Activated T-helper 9 cell treated with anti-CD3 and anti-CD28 coated beads, Interleukin-2, amount 50 U/mL, for 16 hours (primary cell): Measurements from ENCODE around the gene KNSTRN.

ENCODE experiments used
- DNase-seq: peaks from one replicate; pipeline ENCODE4 v3.0.0-alpha.2; 2020; ENCODE audit warnings: low read depth

The KNSTRN gene

GRCh38 chr15:40382580-40383456, at the start of gene KNSTRN:
TSS of gene KNSTRN (plus strand) at chr15:40382721. CDS start at chr15:40382836, 115 bp downstream.
- DNase-seq, result peak; percentile 85

- DNase-seq, result no peak
Observed at GRCh38 chr15:40333922-40334492, 48.5 kb upstream of the KNSTRN start.

- DNase-seq, result no peak
Observed at GRCh38 chr15:40334541-40334940, 48.0 kb upstream of the KNSTRN start.

DNA sequence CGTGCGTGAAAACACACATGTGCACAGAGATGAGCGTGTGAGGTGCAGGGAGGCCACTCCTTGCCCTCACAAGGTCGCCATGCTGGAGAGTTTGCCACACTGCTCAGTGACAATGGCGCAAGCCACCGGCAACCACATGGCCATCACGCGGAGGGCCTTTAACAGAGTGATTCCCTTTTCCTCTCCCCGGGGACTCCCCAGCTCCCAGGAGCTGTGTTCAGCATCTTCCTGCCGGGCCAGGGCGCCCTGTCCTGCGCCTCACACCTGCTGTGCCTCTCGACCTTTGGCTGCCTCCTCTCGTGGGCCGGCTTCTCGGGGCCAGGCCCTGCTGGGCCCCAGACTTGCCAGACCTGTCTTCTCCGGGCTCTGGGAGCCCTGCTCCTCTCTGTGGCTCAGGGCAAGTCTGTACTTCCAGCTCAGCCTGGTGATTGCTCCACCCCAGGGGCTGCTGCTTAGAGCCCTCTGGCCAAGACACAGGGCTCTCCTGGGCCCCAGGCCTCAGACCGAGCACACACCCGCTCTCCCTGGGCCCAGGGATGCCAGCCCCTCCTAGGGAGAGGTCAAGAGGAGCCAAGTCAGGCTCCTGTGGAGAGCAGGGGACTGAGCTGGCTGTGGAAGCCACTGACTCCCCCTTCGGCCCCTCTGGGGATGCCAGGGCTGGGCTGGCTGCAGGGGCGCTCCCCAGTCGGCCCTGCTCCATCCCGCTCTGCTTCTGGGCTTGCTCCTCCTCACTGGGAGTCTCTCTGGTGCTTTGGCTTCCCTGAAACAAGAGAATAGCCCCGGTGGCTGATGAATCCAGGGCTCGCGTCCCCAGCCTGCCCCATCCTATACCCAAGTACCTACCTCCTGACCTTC, 47.4 kb upstream of the KNSTRN start:
- DNase-seq, result no peak

DNA sequence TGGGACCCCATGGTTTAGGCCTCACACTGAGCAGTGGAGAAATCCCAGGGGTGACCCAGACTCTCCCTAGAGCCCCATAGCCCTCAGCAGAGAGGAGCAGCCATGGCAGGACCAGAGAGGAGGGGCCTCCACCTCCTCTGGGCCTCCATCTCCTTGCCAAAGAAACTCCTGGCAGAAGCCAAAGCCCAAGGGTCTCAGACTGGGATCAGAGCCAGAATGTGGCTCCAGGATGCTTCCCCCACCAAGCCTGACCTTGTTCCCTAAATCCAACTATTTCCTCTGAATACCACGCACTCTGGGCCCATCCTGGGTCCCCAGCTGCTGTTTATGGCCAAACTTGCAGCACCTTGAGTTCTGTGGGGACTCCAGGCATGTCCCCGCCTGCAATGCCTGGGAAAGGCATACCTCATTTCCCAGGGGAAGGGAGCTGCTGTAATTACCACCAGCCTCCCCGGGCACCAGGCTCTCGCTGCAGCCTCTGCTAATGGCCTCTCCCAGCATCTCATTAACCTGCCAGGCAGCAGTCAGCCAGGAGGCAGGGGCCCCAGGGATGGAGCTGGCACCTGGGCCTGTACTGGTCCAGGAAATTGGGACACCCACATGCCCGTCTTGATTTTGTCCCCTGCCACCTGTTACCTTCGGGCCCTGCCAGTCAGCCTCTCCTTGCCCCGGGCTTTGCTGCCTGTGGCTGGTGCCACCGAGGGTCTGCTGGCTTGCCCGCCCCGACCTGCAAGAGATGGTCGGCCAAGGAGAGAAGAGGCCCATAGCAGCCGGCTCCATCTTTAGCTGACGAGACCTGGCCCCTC, 46.4 kb upstream of the KNSTRN start:
- DNase-seq, result no peak

DNA sequence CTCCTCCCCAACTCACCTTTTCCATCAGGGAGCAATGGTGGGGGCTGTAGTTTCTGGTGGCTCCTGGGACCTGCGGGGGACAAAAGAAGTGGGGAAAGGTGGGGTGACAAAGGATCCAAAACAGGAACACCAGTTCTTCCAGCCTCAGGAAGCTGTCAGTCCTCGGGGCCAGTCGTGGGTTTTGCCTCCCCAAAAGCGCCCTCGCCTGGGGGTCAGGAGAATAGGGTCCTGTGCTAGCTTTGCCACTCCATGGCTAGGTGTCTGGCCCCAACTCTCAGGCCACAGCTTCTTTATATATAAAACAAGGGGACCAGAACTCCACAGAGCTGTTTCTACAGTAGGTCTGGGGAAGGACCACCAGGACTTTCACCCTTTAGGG, 45.8 kb upstream of the KNSTRN start:
- no peak for DNase-seq

- DNase-seq, result no peak
Observed at GRCh38 chr15:40337597-40337996, 44.9 kb upstream of the KNSTRN start.

DNA sequence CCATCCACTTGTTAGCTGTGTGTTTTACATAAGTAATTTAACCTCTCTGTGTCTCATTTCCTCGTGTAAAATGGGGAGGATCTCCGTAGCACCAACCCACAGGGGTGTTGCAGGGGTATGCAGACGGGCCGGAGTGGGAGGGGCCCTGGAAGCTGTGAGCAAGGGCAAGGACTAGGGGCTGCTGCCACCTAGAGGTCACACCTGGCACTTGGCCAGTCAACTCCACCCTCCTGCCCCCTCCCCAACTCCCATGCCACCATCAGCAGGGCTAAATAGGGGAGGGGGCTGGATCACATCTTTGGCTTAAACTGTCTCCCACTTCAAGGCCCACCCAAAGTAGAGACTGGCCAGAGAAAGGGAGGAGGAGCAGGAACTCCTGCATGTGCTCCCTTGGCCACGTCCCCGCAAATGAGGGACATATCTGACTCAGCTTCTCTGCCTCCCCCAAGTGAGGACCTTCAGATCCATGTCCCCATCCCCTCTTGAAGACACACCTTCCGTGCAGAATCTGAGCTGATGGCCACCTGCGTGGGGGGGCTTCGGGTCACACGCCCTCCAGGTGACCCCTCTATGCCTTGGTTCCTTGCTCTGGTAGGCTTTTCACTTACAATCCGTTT, 44.4 kb upstream of the KNSTRN start:
- peak; percentile 63 for DNase-seq

- no peak for DNase-seq
Observed at GRCh38 chr15:40338921-40339620, 43.5 kb upstream of the KNSTRN start.

- DNase-seq, result no peak
Observed at GRCh38 chr15:40339621-40339945, 42.9 kb upstream of the KNSTRN start.

- DNase-seq, result no peak
Observed at GRCh38 chr15:40340038-40340739, 42.3 kb upstream of the KNSTRN start.

GRCh38 chr15:40340740-40341400, 41.7 kb upstream of the KNSTRN start, which contains the start of gene CCDC9B:
TSS of gene CCDC9B (minus strand) at chr15:40340939. CDS start at chr15:40340819, 120 bp downstream.
- no peak for DNase-seq

DNA sequence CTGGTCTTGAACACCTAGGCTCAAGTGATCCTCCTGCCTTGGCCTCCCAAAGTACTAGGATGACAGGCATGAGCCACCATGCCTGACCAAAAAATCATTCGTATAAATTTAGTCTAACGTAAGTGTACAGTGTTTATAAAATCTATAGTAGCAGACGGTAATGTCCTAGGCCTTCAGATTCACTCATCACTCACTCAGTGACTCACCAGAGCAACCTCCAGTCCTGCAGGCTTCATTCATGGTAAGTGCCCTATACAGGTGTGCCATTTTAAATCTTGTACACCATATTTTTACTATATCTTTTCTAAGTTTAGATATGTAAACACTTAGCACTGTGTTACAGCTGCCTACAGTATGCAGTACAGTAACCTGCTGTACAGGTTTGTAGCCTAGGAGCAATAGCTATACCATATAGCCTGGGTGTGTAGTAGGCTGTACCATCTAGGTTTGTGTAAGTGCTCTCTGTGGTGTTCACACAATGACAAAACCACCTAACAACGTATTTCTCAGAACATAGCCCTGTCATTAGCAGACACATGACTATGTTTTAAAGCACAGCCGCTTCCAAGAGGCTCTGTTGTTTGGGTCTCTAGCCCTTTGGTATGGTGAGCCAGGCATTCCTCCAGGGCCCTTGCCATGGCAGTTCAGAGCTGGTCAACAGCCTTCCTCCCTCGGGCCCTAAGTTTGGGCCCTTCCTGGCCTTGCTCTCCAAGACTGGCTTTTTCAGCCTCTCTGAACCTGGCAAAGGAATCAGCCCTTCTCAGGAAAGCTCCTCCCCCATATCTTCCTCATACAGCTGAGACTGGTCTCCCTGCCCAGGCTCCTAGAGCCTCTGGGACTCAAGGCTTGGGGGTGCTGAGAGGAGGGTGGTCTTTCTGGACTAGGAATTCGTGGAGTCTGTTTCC, 39.9 kb upstream of the KNSTRN start:
- no peak for DNase-seq

- no peak for DNase-seq
Observed at GRCh38 chr15:40343512-40343911, 39.0 kb upstream of the KNSTRN start.

DNA sequence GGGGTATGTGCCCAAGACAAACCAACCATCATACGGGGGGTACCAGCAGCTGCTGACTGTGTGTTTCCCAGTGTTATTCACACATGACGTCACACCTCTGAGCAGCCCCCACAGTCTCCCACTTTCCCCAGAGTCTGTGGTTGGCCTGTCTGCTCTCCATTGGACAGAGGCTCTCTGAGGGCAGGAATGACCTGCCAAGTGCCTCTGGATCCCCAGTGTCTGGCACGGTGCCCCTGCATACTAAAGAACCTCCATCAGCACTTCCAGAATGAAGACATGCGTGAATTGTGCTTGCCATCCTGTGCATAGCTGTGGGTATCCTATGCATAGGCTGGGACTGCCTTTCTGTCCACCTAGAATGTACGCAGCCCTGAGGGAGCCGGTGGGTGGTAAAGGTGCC, 38.3 kb upstream of the KNSTRN start:
- DNase-seq, result no peak

DNA sequence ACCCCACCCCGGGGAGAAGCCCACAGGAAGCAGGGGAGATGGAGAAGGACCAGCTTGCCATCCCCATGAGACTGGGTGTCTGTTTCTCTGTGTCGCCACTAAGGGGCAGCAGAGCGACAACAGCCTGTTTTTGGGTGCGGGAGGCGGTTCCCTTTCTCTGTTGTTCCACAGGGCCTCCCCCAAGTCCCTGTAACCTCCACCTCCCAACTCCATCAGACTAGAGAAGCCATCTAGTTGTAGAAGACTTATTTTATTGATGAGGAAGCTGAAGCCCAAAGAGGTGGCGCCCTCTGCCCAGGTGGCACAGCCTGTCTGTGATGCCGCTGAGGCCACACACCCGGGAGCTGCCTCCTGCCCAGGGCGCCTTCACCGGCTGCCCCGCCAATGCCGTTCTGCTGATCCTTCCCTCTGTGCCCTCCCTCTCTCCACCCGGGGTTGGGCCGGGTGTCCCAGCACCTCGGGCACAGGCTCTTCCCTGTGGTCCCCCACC, 37.8 kb upstream of the KNSTRN start:
- peak; percentile 51 for DNase-seq

DNA sequence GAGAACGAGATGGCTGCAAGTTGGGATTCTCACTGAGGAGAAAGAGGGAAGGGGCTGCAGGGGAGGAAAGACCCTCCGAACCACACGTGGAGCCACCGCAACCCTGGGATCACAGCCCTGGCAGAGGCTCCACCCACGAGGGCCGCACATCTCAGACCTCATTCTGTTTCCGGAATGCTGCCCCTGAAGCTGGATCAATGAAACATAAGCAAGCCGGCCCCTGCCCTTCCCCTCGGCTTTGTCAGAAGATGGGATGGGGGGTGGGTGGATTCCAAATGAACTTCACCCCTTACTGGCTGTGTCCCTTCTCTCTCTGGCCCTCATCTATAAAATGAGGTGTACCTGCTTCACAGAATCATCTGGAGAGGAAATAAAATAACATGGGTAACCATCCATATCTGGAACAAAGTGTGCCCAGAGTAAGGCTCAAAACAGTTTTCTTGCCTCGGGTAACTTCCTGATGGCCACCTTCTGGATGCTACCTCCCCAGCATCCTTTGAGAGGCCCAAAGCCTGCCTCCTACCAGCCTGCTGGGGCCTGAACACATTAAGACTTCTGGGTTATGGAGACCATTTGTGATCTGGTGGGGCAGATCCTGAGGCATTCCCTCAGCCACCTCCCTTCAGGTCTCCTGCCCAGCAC, 37.2 kb upstream of the KNSTRN start:
- DNase-seq, result no peak
